BE2C (cell line): ENCODE measurements around the gene COL23A1.

Experiments
- DNase-seq: peaks from one replicate; pipeline ENCODE4 v3.0.0-alpha.2; 2020
- H3K27me3 ChIP-seq: fragments of 250-450 bp; sonication (Bioruptor Pico); 2 replicates; pipeline ENCODE4 v1.5.1; 2020; ENCODE audit warnings: mild to moderate bottlenecking
- H3K36me3 ChIP-seq: fragments of 250-450 bp; sonication (Bioruptor Pico); 2 replicates; pipeline ENCODE4 v1.5.1; 2020; ENCODE audit warnings: mild to moderate bottlenecking
- H3K4me1 ChIP-seq: fragments of 250-450 bp; sonication (Bioruptor Pico); 2 replicates; pipeline ENCODE4 v1.5.1; 2020
- H3K4me3 ChIP-seq: 2 replicates; pipeline ENCODE4 v1.5.1; 2011; ENCODE audit warnings: low read depth, low read length
- H3K9me3 ChIP-seq: fragments of 250-450 bp; sonication (Bioruptor Pico); 2 replicates; pipeline ENCODE4 v1.5.1; 2020
- CTCF ChIP-seq: IDR thresholded peaks from 2 replicates; pipeline ENCODE4 v1.5.1; 2012; ENCODE audit warnings: mild to moderate bottlenecking, low read depth, low read length

The COL23A1 gene

GRCh38 chr5:178415353-178415752 lies 174.8 kb downstream of the COL23A1 start:
- no peak for TF ChIP-seq CTCF
- H3K4me3 ChIP-seq = no peak overlapping the region
- H3K27me3 ChIP-seq = no peaks in the 10 kb centered on the region
- no peaks in the 10 kb centered on the region for H3K9me3 ChIP-seq
- no peaks in the 10 kb centered on the region for H3K36me3 ChIP-seq
- peaks cover 11% of the 10 kb centered on the region for H3K4me1 ChIP-seq
- no peak for DNase-seq

- H3K4me3 ChIP-seq = no peak overlapping the region
- H3K9me3 ChIP-seq = no peaks in the 10 kb centered on the region
- H3K4me1 ChIP-seq = peaks cover 11% of the 10 kb centered on the region
- H3K27me3 ChIP-seq = no peaks in the 10 kb centered on the region
- no peak for TF ChIP-seq CTCF
- no peaks in the 10 kb centered on the region for H3K36me3 ChIP-seq
- no peak for DNase-seq
These were observed 176.2 kb downstream of the COL23A1 start for GRCh38 chr5:178413988-178414387.

- H3K4me1 ChIP-seq = no peaks in the 10 kb centered on the region
- TF ChIP-seq CTCF = no peak
- no peak for DNase-seq
- no peaks in the 10 kb centered on the region for H3K9me3 ChIP-seq
- H3K36me3 ChIP-seq = no peaks in the 10 kb centered on the region
- H3K27me3 ChIP-seq = no peaks in the 10 kb centered on the region
- no peak overlapping the region for H3K4me3 ChIP-seq
These were observed 179.1 kb downstream of the COL23A1 start for GRCh38 chr5:178411083-178411482.

GRCh38 chr5:178407646-178408045 lies 182.5 kb downstream of the COL23A1 start:
- Histone ChIP-seq H3K4me3 (no peak overlapping the region), H3K4me1 (no peaks in the 10 kb centered on the region), H3K9me3 (no peaks in the 10 kb centered on the region), H3K27me3 (no peaks in the 10 kb centered on the region), H3K36me3 (no peaks in the 10 kb centered on the region)
- TF ChIP-seq CTCF = no peak
- no peak for DNase-seq

- no peak for TF ChIP-seq CTCF
These were observed 185.2 kb downstream of the COL23A1 start for GRCh38 chr5:178404987-178405386.

GRCh38 chr5:178403956-178404600 lies 186.1 kb downstream of the COL23A1 start:
- no peak for TF ChIP-seq CTCF
- no peaks in the 10 kb centered on the region for H3K27me3 ChIP-seq
- H3K36me3 ChIP-seq = no peaks in the 10 kb centered on the region
- no peak overlapping the region for H3K4me3 ChIP-seq
- no peak for DNase-seq
- H3K9me3 ChIP-seq = no peaks in the 10 kb centered on the region
- no peaks in the 10 kb centered on the region for H3K4me1 ChIP-seq

More at GRCh38 chr5:178404987-178405386, 185.2 kb downstream of the COL23A1 start:
- Histone ChIP-seq H3K4me3 (no peak overlapping the region), H3K9me3 (no peaks in the 10 kb centered on the region), H3K27me3 (no peaks in the 10 kb centered on the region), H3K36me3 (no peaks in the 10 kb centered on the region), H3K4me1 (no peaks in the 10 kb centered on the region)
- DNase-seq = no peak
